Epithelial cell of esophagus (primary cell): Measurements from ENCODE around the gene POU5F2.
A peak's percentile ranks its signal among the peaks of the same experiment; 100 is the strongest.

Experiments used
- DNase-seq: peaks from one replicate; pipeline ENCODE4 v3.0.0; 2010; ENCODE audit warnings: low read depth
- H3K4me3 ChIP-seq: 2 replicates; pipeline ENCODE4 v1.5.1; 2011; ENCODE audit warnings: mild to moderate bottlenecking, low read length, control low read depth
- CTCF ChIP-seq: IDR thresholded peaks from 2 replicates; pipeline ENCODE4 v1.5.1; 2011; ENCODE audit warnings: low read depth, mild to moderate bottlenecking, low read length, control low read depth, inconsistent platforms; ENCODE audit not compliant: insufficient read depth; ENCODE audit errors: missing control alignments

The POU5F2 gene

GRCh38 chr5:93731987-93732386, 9.4 kb downstream of the POU5F2 start:
- H3K4me3 ChIP-seq: no peak overlapping the region
- no peak for TF ChIP-seq CTCF
- no peak for DNase-seq

GRCh38 chr5:93726595-93726994, 14.8 kb downstream of the POU5F2 start:
- no peak overlapping the region for H3K4me3 ChIP-seq
- no peak for DNase-seq
- no peak for TF ChIP-seq CTCF

GRCh38 chr5:93724791-93725190, 16.6 kb downstream of the POU5F2 start:
- H3K4me3 ChIP-seq: no peak overlapping the region
- DNase-seq: peak; percentile 20
- TF ChIP-seq CTCF: no peak

DNA sequence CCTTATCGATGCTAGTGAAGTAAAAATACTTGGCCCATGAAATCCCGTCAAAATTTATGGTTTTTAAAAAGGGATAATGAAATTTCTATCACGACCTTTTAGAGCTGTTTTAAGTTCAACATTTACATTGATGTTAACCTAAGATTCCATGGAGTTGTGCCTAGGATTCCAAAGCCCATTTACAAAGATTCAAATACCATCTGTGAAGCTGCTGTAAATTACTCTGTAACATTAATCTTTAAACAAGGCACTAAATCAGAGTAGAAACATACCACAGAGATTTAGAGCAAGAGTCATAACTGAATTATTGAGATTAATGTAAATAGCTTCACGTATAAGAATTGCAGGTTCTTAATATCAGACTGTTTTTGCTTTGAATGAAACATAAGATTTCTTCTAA, 17.7 kb downstream of the POU5F2 start:
- DNase-seq: no peak
- TF ChIP-seq CTCF: no peak
- H3K4me3 ChIP-seq: no peak overlapping the region

- TF ChIP-seq CTCF: no peak
- peak; percentile 47 for DNase-seq
- H3K4me3 ChIP-seq: no peak overlapping the region
Observed at GRCh38 chr5:93723005-93723404, 18.4 kb downstream of the POU5F2 start.

- DNase-seq: no peak
- no peak overlapping the region for H3K4me3 ChIP-seq
- no peak for TF ChIP-seq CTCF
Observed at GRCh38 chr5:93722588-93722987, 18.8 kb downstream of the POU5F2 start.

GRCh38 chr5:93721511-93721910, 19.9 kb downstream of the POU5F2 start:
- no peak for TF ChIP-seq CTCF
- H3K4me3 ChIP-seq: no peak overlapping the region
- no peak for DNase-seq
